ENCODE measurements around the gene HLA-DOB.

- TF ChIP-seq, protein P1, sequence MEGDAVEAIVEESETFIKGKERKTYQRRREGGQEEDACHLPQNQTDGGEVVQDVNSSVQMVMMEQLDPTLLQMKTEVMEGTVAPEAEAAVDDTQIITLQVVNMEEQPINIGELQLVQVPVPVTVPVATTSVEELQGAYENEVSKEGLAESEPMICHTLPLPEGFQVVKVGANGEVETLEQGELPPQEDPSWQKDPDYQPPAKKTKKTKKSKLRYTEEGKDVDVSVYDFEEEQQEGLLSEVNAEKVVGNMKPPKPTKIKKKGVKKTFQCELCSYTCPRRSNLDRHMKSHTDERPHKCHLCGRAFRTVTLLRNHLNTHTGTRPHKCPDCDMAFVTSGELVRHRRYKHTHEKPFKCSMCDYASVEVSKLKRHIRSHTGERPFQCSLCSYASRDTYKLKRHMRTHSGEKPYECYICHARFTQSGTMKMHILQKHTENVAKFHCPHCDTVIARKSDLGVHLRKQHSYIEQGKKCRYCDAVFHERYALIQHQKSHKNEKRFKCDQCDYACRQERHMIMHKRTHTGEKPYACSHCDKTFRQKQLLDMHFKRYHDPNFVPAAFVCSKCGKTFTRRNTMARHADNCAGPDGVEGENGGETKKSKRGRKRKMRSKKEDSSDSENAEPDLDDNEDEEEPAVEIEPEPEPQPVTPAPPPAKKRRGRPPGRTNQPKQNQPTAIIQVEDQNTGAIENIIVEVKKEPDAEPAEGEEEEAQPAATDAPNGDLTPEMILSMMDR (IDR thresholded peaks at IDR 0.05) = no peak
- TF ChIP-seq ZFX (IDR thresholded peaks at IDR 0.05; ENCODE audit: borderline replicate concordance) = no peak
These were observed 14.1 kb upstream of the HLA-DOB start for GRCh38 chr6:32830936-32831335.
